H7 (cell line): Measurements from ENCODE around the gene PFDN1. TPM values are rescaled to one million over a fixed set of nuclear protein-coding genes. Genes with fewer than 3 reads are reported as not detected.

Experiments
- DNase-seq: peaks from one replicate; pipeline ENCODE4 v3.0.0; 2012
- H3K27me3 ChIP-seq: 2 replicates; pipeline ENCODE4 v1.6.0; 2011; ENCODE audit warnings: mild to moderate bottlenecking, low read length; ENCODE audit not compliant: control insufficient read depth, insufficient read depth
- H3K36me3 ChIP-seq: replicated peaks from 2 replicates; pipeline ENCODE4 v1.5.1; 2011; ENCODE audit warnings: low read length; ENCODE audit not compliant: control insufficient read depth, insufficient read depth
- H3K4me3 ChIP-seq: 2 replicates; pipeline ENCODE4 v1.5.1; 2011; ENCODE audit warnings: low read depth, mild to moderate bottlenecking, control low read depth, low read length, moderate library complexity; ENCODE audit not compliant: insufficient read depth
- total RNA-seq: library from RNA; depleted of rRNA; stranded (reverse); fragments of >200 nt; shearing (Covaris generic); gene quantifications from 2 replicates; pipeline ENCODE4 v1.2.3, GENCODE V29; 2014

The PFDN1 gene
- total RNA-seq, 1 experiment from 2014 or later = 82.9 TPM

GRCh38 chr5:140319833-140320232 lies 16.9 kb upstream of the PFDN1 start:
- Histone ChIP-seq H3K36me3 (no peaks in the 10 kb centered on the region), H3K4me3 (no peak overlapping the region), H3K27me3 (no peaks in the 10 kb centered on the region)
- no peak for DNase-seq

GRCh38 chr5:140318792-140319191 lies 15.9 kb upstream of the PFDN1 start:
- no peak for DNase-seq
- H3K27me3 ChIP-seq = no peaks in the 10 kb centered on the region
- no peaks in the 10 kb centered on the region for H3K36me3 ChIP-seq
- H3K4me3 ChIP-seq = no peak overlapping the region

- DNase-seq = no peak
- Histone ChIP-seq H3K4me3 (no peak overlapping the region), H3K36me3 (no peaks in the 10 kb centered on the region), H3K27me3 (no peaks in the 10 kb centered on the region)
Measured at GRCh38 chr5:140317859-140318258, 15.0 kb upstream of the PFDN1 start.

GRCh38 chr5:140312791-140313189 lies 9.9 kb upstream of the PFDN1 start:
- H3K4me3 ChIP-seq = no peak overlapping the region
- DNase-seq = no peak
- no peaks in the 10 kb centered on the region for H3K36me3 ChIP-seq
- H3K27me3 ChIP-seq = no peaks in the 10 kb centered on the region

- Histone ChIP-seq H3K36me3 (no peaks in the 10 kb centered on the region), H3K27me3 (no peaks in the 10 kb centered on the region), H3K4me3 (no peak overlapping the region)
- no peak for DNase-seq
Measured at GRCh38 chr5:140312067-140312790, 9.3 kb upstream of the PFDN1 start.

GRCh38 chr5:140311011-140311467 lies 8.1 kb upstream of the PFDN1 start:
- no peak for DNase-seq
- Histone ChIP-seq H3K4me3 (no peak overlapping the region), H3K36me3 (no peaks in the 10 kb centered on the region)

GRCh38 chr5:140310434-140310833 lies 7.5 kb upstream of the PFDN1 start:
- no peaks in the 10 kb centered on the region for H3K27me3 ChIP-seq
- DNase-seq = no peak
- no peaks in the 10 kb centered on the region for H3K36me3 ChIP-seq
- no peak overlapping the region for H3K4me3 ChIP-seq

More at GRCh38 chr5:140311011-140311467, 8.1 kb upstream of the PFDN1 start:
- H3K27me3 ChIP-seq = no peaks in the 10 kb centered on the region

GRCh38 chr5:140309706-140310249 lies 6.9 kb upstream of the PFDN1 start:
- H3K4me3 ChIP-seq = no peak overlapping the region
- H3K27me3 ChIP-seq = no peaks in the 10 kb centered on the region
- no peaks in the 10 kb centered on the region for H3K36me3 ChIP-seq
- DNase-seq = no peak

GRCh38 chr5:140305471-140305870 lies 2.6 kb upstream of the PFDN1 start:
- no peaks in the 10 kb centered on the region for H3K27me3 ChIP-seq
- no peak overlapping the region for H3K4me3 ChIP-seq
- no peak for DNase-seq

GRCh38 chr5:140303966-140304365 lies 1.1 kb upstream of the PFDN1 start:
- H3K27me3 ChIP-seq = no peaks in the 10 kb centered on the region
- no peaks in the 10 kb centered on the region for H3K36me3 ChIP-seq
- H3K4me3 ChIP-seq = no peak overlapping the region
- DNase-seq = no peak

More at GRCh38 chr5:140305471-140305870, 2.6 kb upstream of the PFDN1 start:
- H3K36me3 ChIP-seq = no peaks in the 10 kb centered on the region

- no peak for DNase-seq
- no peaks in the 10 kb centered on the region for H3K27me3 ChIP-seq
- no peak overlapping the region for H3K4me3 ChIP-seq
- no peaks in the 10 kb centered on the region for H3K36me3 ChIP-seq
Measured at GRCh38 chr5:140301136-140301535, 1.8 kb downstream of the PFDN1 start.

GRCh38 chr5:140299056-140299455 lies 3.8 kb downstream of the PFDN1 start:
- no peak for DNase-seq
- Histone ChIP-seq H3K4me3 (no peak overlapping the region), H3K36me3 (no peaks in the 10 kb centered on the region), H3K27me3 (no peaks in the 10 kb centered on the region)

GRCh38 chr5:140298183-140298601 lies 4.7 kb downstream of the PFDN1 start:
- no peak for DNase-seq
- no peaks in the 10 kb centered on the region for H3K27me3 ChIP-seq
- H3K4me3 ChIP-seq = no peak overlapping the region
- H3K36me3 ChIP-seq = no peaks in the 10 kb centered on the region

GRCh38 chr5:140297283-140297682 lies 5.6 kb downstream of the PFDN1 start:
- Histone ChIP-seq H3K36me3 (no peaks in the 10 kb centered on the region), H3K4me3 (no peak overlapping the region), H3K27me3 (no peaks in the 10 kb centered on the region)
- DNase-seq = no peak

- no peak for DNase-seq
- H3K36me3 ChIP-seq = no peaks in the 10 kb centered on the region
Measured at GRCh38 chr5:140296289-140296688, 6.6 kb downstream of the PFDN1 start.

More at GRCh38 chr5:140296289-140296688, 6.6 kb downstream of the PFDN1 start:
- no peaks in the 10 kb centered on the region for H3K27me3 ChIP-seq
- no peak overlapping the region for H3K4me3 ChIP-seq
